Panc1 (cell line): ENCODE data around the gene RBX1. TPM values are rescaled to one million over a fixed set of nuclear protein-coding genes. Genes with fewer than 3 reads are reported as not detected.

ENCODE experiments used
- ATAC-seq: fragments of 200-7000 bp; cut with Tn5 transposase; 2 replicates; pipeline ENCODE4 v1.9.1; 2020; ENCODE audit warnings: mild to moderate bottlenecking, moderate library complexity
- BruUV-seq: library from RNA; stranded (reverse); fragments of 400-500 nt; replicated peaks from 2 replicates; lab custom pipeline; 2021; lab: Mats Ljungman, UMichigan
- CTCF ChIA-PET: fragments of 300-600 bp; sonication (Branson Sonifier 250); formaldehyde crosslinking; loops from one replicate; lab custom pipeline; 2022; ENCODE audit warnings: antibody characterized with exemption; lab: Charles Lee
- POLR2A ChIA-PET: fragments of 300-600 bp; sonication (Branson Sonifier 250); formaldehyde crosslinking; loops from one replicate; lab custom pipeline; 2022; ENCODE audit warnings: antibody characterized with exemption; lab: Charles Lee
- DNase-seq: peaks from one replicate; pipeline ENCODE4 v3.0.0-alpha.2; 2010; ENCODE audit warnings: low read depth, low spot score
- H3K27ac ChIP-seq: 2 replicates; pipeline ENCODE4 v1.5.1; 2011; ENCODE audit warnings: mild to moderate bottlenecking, low read length, inconsistent platforms
- H3K27me3 ChIP-seq: fragments of 200-500 bp; sonication (Bioruptor generic); 2 replicates; pipeline ENCODE4 v1.6.0; 2014; ENCODE audit warnings: low read length, inconsistent platforms; ENCODE audit not compliant: control insufficient read depth, insufficient read depth
- H3K36me3 ChIP-seq: fragments of 200-500 bp; sonication (Bioruptor generic); 2 replicates; pipeline ENCODE4 v1.5.1; 2014; ENCODE audit warnings: inconsistent platforms, mild to moderate bottlenecking, low read length, moderate library complexity; ENCODE audit not compliant: control insufficient read depth, insufficient read depth
- H3K4me1 ChIP-seq: 2 replicates; pipeline ENCODE4 v1.5.1; 2011; ENCODE audit warnings: inconsistent platforms, mild to moderate bottlenecking, low read length, moderate library complexity; ENCODE audit not compliant: control insufficient read depth, insufficient read depth
- H3K4me3 ChIP-seq, 2 experiments: 2 replicates each; pipeline ENCODE4 v1.5.1; 2011 to 2012; ENCODE audit warnings: low read depth in 2 of 2, low read length in 2 of 2, mild to moderate bottlenecking in 2 of 2, inconsistent platforms in 1 of 2, moderate library complexity in 1 of 2
- H3K9me3 ChIP-seq: fragments of 200-500 bp; sonication (Bioruptor generic); 2 replicates; pipeline ENCODE4 v1.5.1; 2014; ENCODE audit warnings: low read depth, mild to moderate bottlenecking, inconsistent platforms, low read length, moderate library complexity; ENCODE audit not compliant: control insufficient read depth, insufficient read depth
- CTCF ChIP-seq: fragments of 450-650 bp; IDR thresholded peaks from 2 replicates; pipeline ENCODE4 v1.5.1; 2017; ENCODE audit warnings: mild to moderate bottlenecking
- POLR2AphosphoS5 ChIP-seq: IDR thresholded peaks from 2 replicates; pipeline ENCODE4 v1.6.1; 2012; ENCODE audit warnings: mild to moderate bottlenecking, low read depth, low read length, moderate library complexity
- SIN3A ChIP-seq: IDR thresholded peaks from 2 replicates; pipeline ENCODE4 v1.6.1; 2012; ENCODE audit warnings: low read depth, mild to moderate bottlenecking, low read length, moderate library complexity, borderline replicate concordance; ENCODE audit not compliant: insufficient read depth
- TCF7L2 ChIP-seq: IDR thresholded peaks from 2 replicates; pipeline ENCODE4 v1.6.1; 2011; ENCODE audit warnings: mild to moderate bottlenecking, low read depth, low read length, inconsistent platforms
- in situ Hi-C: cut with HindIII; loops from 2 replicates; pipeline ENCODE4 v1.10.0; 2016; ENCODE audit warnings: low sequenced_read_pairs, low pct_unique_long_range_greater_than_20kb
- intact Hi-C: fragments of 100-400 bp; cut with micrococcal nuclease; formaldehyde crosslinking; loops from one replicate; pipeline ENCODE4 v1.10.0; 2022; ENCODE audit not compliant: unreplicated experiment
- total RNA-seq: library from RNA; stranded (reverse); gene quantifications from one replicate; pipeline ENCODE4 v1.2.1, GENCODE V29; 2021; ENCODE audit not compliant: unreplicated experiment
- TF ChIP-seq, protein P1 (sequence below), 2 experiments: IDR thresholded peaks; 2 replicates each; pipeline ENCODE4 v1.6.1; 2011 to 2012; ENCODE audit warnings: low read depth in 2 of 2, control low read depth in 1 of 2, low read length in 1 of 2, mild to moderate bottlenecking in 1 of 2, moderate library complexity in 1 of 2; ENCODE audit not compliant: insufficient read depth in 1 of 2

Gene RBX1
- total RNA-seq, 1 experiment from 2014 or later: 50.7 TPM

GRCh38 chr22:40991298-40991697, 40.1 kb downstream of the RBX1 start:
- Histone ChIP-seq H3K4me3 (no peak overlapping the region), H3K9me3 (no peaks in the 10 kb centered on the region), H3K27ac (no peak overlapping the region), H3K36me3 (no peaks in the 10 kb centered on the region), H3K4me1 (no peaks in the 10 kb centered on the region), H3K27me3 (no peaks in the 10 kb centered on the region)
- in situ Hi-C loops: no loop called here
- ChIA-PET POLR2A (no interaction called here), CTCF (no interaction called here)
- intact Hi-C loops: no loop called here
- DNase-seq (no peak), ATAC-seq (no peak)
- no TSS peak for BruUV-seq
- TF ChIP-seq CTCF: no peak
- TF ChIP-seq POLR2AphosphoS5: no peak
- TF ChIP-seq, protein P1, sequence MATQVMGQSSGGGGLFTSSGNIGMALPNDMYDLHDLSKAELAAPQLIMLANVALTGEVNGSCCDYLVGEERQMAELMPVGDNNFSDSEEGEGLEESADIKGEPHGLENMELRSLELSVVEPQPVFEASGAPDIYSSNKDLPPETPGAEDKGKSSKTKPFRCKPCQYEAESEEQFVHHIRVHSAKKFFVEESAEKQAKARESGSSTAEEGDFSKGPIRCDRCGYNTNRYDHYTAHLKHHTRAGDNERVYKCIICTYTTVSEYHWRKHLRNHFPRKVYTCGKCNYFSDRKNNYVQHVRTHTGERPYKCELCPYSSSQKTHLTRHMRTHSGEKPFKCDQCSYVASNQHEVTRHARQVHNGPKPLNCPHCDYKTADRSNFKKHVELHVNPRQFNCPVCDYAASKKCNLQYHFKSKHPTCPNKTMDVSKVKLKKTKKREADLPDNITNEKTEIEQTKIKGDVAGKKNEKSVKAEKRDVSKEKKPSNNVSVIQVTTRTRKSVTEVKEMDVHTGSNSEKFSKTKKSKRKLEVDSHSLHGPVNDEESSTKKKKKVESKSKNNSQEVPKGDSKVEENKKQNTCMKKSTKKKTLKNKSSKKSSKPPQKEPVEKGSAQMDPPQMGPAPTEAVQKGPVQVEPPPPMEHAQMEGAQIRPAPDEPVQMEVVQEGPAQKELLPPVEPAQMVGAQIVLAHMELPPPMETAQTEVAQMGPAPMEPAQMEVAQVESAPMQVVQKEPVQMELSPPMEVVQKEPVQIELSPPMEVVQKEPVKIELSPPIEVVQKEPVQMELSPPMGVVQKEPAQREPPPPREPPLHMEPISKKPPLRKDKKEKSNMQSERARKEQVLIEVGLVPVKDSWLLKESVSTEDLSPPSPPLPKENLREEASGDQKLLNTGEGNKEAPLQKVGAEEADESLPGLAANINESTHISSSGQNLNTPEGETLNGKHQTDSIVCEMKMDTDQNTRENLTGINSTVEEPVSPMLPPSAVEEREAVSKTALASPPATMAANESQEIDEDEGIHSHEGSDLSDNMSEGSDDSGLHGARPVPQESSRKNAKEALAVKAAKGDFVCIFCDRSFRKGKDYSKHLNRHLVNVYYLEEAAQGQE (IDR thresholded peaks at IDR 0.05; ENCODE audit: insufficient read depth in 1 of 2, low read depth in 2 of 2, low read length in 1 of 2): no peak
- TF ChIP-seq SIN3A: no peak
- no peak for TF ChIP-seq TCF7L2

DNA sequence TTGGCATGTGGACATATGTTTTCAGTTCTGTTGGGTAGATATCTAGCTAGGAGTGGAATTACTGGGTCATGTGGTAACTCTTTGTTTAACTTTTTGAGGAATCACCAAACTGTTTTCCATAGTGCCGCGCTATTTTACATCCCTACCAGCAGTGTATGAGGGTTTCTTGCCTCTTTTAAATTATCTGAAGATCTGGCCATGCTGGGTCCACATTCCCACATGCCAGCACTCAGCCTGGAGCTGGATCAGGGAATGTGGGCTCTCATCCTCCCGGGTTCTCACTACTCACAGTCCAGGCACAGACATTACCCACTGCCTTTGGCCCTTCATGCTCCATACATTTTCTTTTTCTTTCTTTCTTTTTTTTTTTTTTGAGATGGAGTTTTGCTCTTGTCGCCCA, 44.6 kb downstream of the RBX1 start:
- BruUV-seq: no TSS peak
- Histone ChIP-seq H3K27me3 (no peaks in the 10 kb centered on the region), H3K36me3 (no peaks in the 10 kb centered on the region), H3K27ac (no peak overlapping the region), H3K9me3 (no peaks in the 10 kb centered on the region), H3K4me3 (no peak overlapping the region), H3K4me1 (no peaks in the 10 kb centered on the region)
- no peak for DNase-seq
- in situ Hi-C loops: no loop called here
- no peak for ATAC-seq
- no peak for TF ChIP-seq SIN3A
- TF ChIP-seq, protein P1 (IDR thresholded peaks at IDR 0.05; ENCODE audit: insufficient read depth in 1 of 2, low read depth in 2 of 2, low read length in 1 of 2): no peak
- no peak for TF ChIP-seq POLR2AphosphoS5
- no peak for TF ChIP-seq CTCF
- no peak for TF ChIP-seq TCF7L2
- intact Hi-C loops: no loop called here
- ChIA-PET CTCF (no interaction called here), POLR2A (interaction anchor here (0.6 kb wide), 1 partner anchor 114 kb away, joined by 5 read pairs; no protein-coding TSS in a partner anchor)
